ENCODE data around the gene RIBC2. TPM values are rescaled to one million over a fixed set of nuclear protein-coding genes. Genes with fewer than 3 reads are reported as not detected.
A peak's percentile ranks its signal among the peaks of the same experiment; 100 is the strongest.

The RIBC2 gene
- total and polyA plus RNA-seq, 2 of the 13 experiments (the other 11 are each of a cell fraction or from before 2014, with no cell fraction given): 0.55 TPM; not detected in 1

- TF ChIP-seq REXO4 (CRISPR knock-in tag; IDR thresholded peaks at IDR 0.05; ENCODE audit: borderline replicate concordance) (no peak), KLF12 (CRISPR knock-in tag; IDR thresholded peaks at IDR 0.05; ENCODE audit: borderline replicate concordance) (no peak)
These were observed 23.9 kb upstream of the RIBC2 start (continued) for GRCh38 chr22:45389546-45389945.

GRCh38 chr22:45397806-45398205 lies 15.7 kb upstream of the RIBC2 start:
- peaks cover 6% of the 10 kb centered on the region; the same call in 1 of the 2 replicates for H3K4me1 ChIP-seq (ENCODE audit: insufficient read depth, low read length)
- in situ Hi-C loops (cut with HindIII; ENCODE audit: extremely low pct_ligation_motif_present, low pct_unique_long_range_greater_than_20kb): no loop called here

More at GRCh38 chr22:45397806-45398205, 15.7 kb upstream of the RIBC2 start:
- no peak overlapping the region for H2AFZ ChIP-seq (ENCODE audit: low read length)
- H3K27me3 ChIP-seq (ENCODE audit: control insufficient read depth in 1 of 2, insufficient read depth in 2 of 2, low read length in 2 of 2): no peaks in the 10 kb centered on the region; a peak in 1 of 5 replicates
- H3K36me3 ChIP-seq (replicated peaks in 1 of 2; ENCODE audit: control insufficient read depth in 1 of 2, insufficient read depth in 2 of 2, low read length in 2 of 2): no peaks in the 10 kb centered on the region
- no peaks in the 10 kb centered on the region for H3K9me3 ChIP-seq (ENCODE audit: low read length)
- intact Hi-C loops (cut with micrococcal nuclease; ENCODE audit: unreplicated experiment): loop anchor here (5.0 kb wide), 1 partner anchor 131 kb away; no protein-coding TSS in a partner anchor
- no peak overlapping the region for H3K9ac ChIP-seq (ENCODE audit: insufficient read depth, low read depth, low read length)
- H4K20me1 ChIP-seq (ENCODE audit: insufficient read depth, low read length): no peaks in the 10 kb centered on the region
- no peaks in the 10 kb centered on the region for H3K79me2 ChIP-seq (ENCODE audit: insufficient read depth, low read length)
- no peak overlapping the region for H3K4me2 ChIP-seq (ENCODE audit: low read depth, low read length)
- TF ChIP-seq STAG1 (CRISPR knock-in tag; IDR thresholded peaks at IDR 0.05) (peak; percentile 83), CTCF (CRISPR knock-in tag; IDR thresholded peaks at IDR 0.05) (peak; percentile 74), SMC3 (IDR thresholded peaks at IDR 0.05; ENCODE audit: low read length) (peak; percentile 49), ETV5 (CRISPR knock-in tag; IDR thresholded peaks at IDR 0.05; ENCODE audit: borderline replicate concordance) (peak; percentile 32; the same call in 1 of the 2 replicates), ZNF687 (CRISPR knock-in tag; IDR thresholded peaks at IDR 0.05) (0 out of 2 replicates have a peak, but pooled peaks have one; percentile 14), ZNF577 (CRISPR knock-in tag; IDR thresholded peaks at IDR 0.05; ENCODE audit: borderline replicate concordance, low read depth) (no peak)
- BruUV-seq (replicated peaks): no TSS peak
- DNase-seq (ENCODE audit: low spot score) (peak; percentile 17), FAIRE-seq (no peak), ATAC-seq (peak; percentile 83)
- WGBS (ENCODE audit: low lambda C conversion rate): 7% methylated on average over 3 of the region's 5 CpGs
- no peak overlapping the region for H3K4me3 ChIP-seq (replicated peaks in 1 of 3; ENCODE audit: insufficient read depth in 1 of 3, low read depth in 2 of 3, low read length in 3 of 3)
- ChIA-PET CTCF (ENCODE audit: low intra/inter-chr PET ratio, low total read pairs) (interaction anchor here (2.2 kb wide), 1 partner anchor 129 kb away, joined by 17 read pairs; no protein-coding TSS in a partner anchor), POLR2A (no interaction called here)
- H3K27ac ChIP-seq (ENCODE audit: extremely low read length, insufficient read depth, low read length): no peak overlapping the region

Measured in HepG2 (cell line).